NB4 (cell line): ENCODE measurements around the gene PCCA.

Experiments used
- DNase-seq: peaks from one replicate; pipeline ENCODE4 v3.0.0; 2010; ENCODE audit warnings: low read depth
- H3K4me3 ChIP-seq: one replicate; pipeline ENCODE4 v1.5.1; 2011; ENCODE audit warnings: mild to moderate bottlenecking, low read depth, low read length, moderate library complexity
- MYC ChIP-seq: IDR thresholded peaks from 2 replicates; pipeline ENCODE4 v1.6.1; 2011; ENCODE audit warnings: low read depth, low read length
- POLR2A ChIP-seq: IDR thresholded peaks from 2 replicates; pipeline ENCODE4 v1.6.1; 2011; ENCODE audit warnings: mild to moderate bottlenecking; ENCODE audit not compliant: insufficient read length; ENCODE audit errors: extremely low read depth
- TF ChIP-seq, protein P1 (sequence below): IDR thresholded peaks from one replicate; pipeline ENCODE4 v1.5.1; 2012; ENCODE audit warnings: low read depth, low read length
- TF ChIP-seq, protein P2 (sequence below): IDR thresholded peaks from 2 replicates; pipeline ENCODE4 v1.6.1; 2011; ENCODE audit warnings: low read depth, low read length

Gene PCCA

DNA sequence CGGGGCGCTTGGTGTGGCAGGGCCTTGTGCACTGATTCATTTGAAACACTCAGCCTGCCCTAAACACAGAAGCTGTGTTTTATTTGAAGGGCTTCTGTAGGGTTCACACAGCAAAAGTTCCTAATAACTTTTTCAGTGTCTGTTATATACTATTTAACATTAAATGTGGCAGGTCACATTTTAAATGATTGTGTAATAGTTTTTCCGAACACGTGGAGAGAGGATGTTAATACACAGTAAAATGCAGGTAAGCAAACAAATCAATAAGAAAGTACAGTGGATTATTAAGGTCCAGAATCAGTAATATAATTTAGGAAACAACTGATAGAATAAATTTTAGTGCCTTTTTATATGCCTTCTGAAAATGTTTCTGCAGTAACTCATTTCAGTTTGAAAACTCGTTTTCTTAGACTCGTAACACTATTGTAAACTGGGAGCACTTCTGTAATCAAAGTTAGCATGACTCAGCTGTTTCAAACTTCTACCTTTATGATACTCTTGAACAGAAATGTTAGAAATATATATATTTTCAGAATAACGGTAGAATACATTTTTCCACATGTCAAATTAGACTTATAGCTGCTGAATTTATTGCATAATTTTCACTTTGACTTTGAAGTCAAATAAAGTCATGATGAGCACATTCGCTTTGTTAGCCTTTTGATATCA lies 429.6 kb downstream of the PCCA start:
- no peak overlapping the region for H3K4me3 ChIP-seq
- no peak for DNase-seq
- TF ChIP-seq, protein P1, sequence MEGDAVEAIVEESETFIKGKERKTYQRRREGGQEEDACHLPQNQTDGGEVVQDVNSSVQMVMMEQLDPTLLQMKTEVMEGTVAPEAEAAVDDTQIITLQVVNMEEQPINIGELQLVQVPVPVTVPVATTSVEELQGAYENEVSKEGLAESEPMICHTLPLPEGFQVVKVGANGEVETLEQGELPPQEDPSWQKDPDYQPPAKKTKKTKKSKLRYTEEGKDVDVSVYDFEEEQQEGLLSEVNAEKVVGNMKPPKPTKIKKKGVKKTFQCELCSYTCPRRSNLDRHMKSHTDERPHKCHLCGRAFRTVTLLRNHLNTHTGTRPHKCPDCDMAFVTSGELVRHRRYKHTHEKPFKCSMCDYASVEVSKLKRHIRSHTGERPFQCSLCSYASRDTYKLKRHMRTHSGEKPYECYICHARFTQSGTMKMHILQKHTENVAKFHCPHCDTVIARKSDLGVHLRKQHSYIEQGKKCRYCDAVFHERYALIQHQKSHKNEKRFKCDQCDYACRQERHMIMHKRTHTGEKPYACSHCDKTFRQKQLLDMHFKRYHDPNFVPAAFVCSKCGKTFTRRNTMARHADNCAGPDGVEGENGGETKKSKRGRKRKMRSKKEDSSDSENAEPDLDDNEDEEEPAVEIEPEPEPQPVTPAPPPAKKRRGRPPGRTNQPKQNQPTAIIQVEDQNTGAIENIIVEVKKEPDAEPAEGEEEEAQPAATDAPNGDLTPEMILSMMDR, result no peak
- TF ChIP-seq POLR2A (no peak), MYC (no peak)
- TF ChIP-seq, protein P2, sequence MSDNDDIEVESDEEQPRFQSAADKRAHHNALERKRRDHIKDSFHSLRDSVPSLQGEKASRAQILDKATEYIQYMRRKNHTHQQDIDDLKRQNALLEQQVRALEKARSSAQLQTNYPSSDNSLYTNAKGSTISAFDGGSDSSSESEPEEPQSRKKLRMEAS, result no peak

DNA sequence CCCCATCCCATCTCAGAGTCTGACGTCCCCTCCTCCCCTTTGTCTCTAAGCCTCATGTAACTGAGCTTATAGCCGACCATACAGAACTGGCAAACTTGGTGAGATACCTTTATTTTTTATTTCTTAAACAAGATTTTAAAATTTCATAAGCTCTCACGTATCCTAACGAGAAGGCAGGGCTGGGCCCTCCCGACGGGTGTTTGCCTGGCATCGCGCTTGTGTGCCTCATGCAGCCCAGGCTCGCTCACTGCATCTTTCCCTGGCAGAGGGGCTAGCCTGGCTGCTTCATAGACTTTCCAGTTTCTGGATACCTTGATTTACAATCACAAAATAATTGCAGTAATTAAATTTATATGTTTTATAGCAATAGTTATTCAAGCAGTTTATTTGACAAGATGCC lies 430.7 kb downstream of the PCCA start:
- no peak overlapping the region for H3K4me3 ChIP-seq
- TF ChIP-seq POLR2A (no peak), MYC (no peak)
- TF ChIP-seq, protein P2, result no peak
- TF ChIP-seq, protein P1, result no peak
- no peak for DNase-seq

DNA sequence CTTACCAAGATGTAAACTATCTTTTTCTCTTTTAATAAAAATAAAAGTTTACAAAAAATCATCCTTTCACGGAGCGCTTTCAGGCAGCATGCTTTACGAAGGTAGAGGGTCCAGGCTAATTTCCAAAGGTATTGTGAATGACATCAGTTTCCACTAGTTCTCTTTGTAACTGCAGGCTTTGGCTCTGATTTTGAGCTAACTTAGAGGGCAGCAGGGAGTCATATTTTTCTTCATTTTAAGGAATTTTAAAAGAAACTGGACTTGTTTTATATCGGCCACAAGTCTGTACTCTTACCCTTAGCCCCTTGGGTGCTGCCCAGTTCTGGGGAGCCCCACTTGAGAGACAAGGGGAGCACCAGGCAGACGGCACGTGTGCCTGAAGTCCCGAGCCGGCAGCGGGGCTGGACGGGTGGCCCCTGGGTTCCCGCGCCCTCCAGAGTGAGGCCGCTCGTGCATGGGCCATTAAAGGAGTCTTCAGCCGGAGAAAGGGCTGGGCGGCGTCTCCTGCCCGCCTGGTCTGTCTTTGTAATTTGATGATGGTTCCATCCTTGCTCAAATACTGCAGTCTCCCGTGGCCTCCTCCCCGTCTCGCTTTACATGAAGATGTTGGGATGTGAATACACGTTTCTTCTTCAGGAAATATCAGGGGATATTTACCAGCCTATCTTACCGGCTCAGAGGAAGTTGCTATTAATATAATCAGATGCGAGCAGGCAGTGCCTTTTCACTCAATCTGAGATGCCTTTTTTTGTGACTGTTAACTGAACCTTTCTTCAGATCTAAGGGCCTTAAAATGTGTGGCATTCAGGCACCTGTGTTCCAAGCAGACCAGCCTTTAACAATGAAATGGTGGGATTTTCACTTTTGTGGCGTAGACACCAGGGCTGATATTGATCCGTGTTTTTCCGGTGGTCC lies 432.3 kb downstream of the PCCA start:
- TF ChIP-seq POLR2A (no peak), MYC (no peak)
- TF ChIP-seq, protein P2, result no peak
- TF ChIP-seq, protein P1, result no peak
- no peak for DNase-seq
- H3K4me3 ChIP-seq, result no peak overlapping the region

DNA sequence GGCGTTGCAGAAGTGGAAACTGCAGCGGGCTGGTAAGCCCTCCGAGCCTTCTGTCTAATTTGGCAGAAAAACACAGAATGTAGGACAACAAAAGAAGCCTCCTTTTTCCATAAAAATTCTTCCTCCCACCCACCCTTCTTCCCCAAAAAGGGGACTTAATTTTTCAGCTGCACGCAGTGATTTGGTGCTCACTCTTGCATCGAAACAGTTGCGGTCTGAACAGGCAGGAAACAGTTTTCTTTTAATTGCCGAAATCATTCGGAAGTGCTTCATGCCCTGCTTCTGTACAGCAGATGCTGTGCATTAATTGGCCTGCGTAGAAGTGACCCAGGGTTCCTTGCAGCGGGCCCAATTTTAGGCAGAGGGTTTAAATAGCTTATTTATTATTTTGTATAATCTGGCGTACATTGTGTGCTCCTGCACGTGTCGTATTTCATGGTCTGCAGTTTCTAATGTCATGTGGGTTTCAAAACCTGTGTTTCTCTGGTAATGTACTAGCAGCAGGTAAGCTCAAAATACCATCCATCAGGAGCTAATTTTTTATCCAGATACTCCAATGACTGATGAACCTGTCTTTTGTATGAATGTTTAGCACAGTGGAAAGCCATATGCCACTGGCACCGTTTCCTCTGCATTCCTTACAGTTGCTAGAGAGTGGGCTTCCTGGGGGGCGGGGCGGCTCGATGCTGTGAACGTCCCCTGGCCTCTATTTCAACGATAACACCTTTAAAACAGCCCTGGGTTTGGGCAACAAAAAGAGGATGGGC lies 433.1 kb downstream of the PCCA start:
- no peak overlapping the region for H3K4me3 ChIP-seq
- no peak for DNase-seq
- TF ChIP-seq, protein P2, result no peak
- TF ChIP-seq MYC (no peak), POLR2A (no peak)
- TF ChIP-seq, protein P1, result no peak

DNA sequence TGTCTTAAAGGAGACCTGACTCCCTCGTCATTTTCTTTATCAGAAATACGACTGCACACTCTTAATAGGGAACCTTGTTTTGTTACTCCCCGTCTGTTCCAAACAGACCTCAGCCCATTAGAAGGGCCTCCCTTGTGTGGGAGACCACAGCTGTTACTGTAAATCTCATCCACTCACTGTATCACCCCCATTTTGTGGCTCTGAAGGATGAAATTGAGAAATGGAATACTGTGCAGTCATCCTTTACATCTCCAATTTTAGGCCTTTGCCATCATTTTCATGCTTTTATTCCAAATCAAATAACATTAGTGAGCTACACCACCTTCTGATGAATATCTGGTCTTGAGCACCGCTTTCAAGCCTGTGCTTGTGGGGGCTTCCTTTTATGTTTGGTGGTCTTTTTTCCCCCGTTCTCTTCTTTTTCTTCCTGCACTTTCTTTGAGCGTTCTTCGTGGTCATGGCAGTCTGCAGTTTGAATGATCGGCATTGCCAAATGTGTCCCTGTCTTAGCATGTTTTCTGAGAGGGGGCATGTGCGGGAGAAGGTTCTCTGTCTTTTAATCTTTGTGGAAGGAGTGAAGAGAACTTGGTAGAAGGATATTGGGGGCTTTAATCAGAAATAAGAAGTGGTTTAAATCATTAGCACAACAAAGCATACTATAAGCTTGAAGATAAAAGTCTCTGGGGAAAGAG lies 433.9 kb downstream of the PCCA start:
- no peak for DNase-seq
- no peak overlapping the region for H3K4me3 ChIP-seq
- TF ChIP-seq, protein P1, result no peak
- TF ChIP-seq, protein P2, result no peak
- TF ChIP-seq MYC (no peak), POLR2A (no peak)
